ENCODE data around the gene VPS8. TPM values are rescaled to one million over a fixed set of nuclear protein-coding genes. Genes with fewer than 3 reads are reported as not detected.

Gene VPS8
- total and polyA plus RNA-seq, 2 of the 13 experiments (the other 11 are each of a cell fraction or from before 2014, with no cell fraction given), result 14.2 to 35.1 TPM

- Histone ChIP-seq H3K36me3 (replicated peaks in 1 of 2; ENCODE audit: control insufficient read depth in 1 of 2, insufficient read depth in 2 of 2, low read length in 2 of 2) (no peaks in the 10 kb centered on the region), H3K27ac (ENCODE audit: extremely low read length, insufficient read depth, low read length) (no peak overlapping the region), H3K4me3 (replicated peaks in 1 of 3; ENCODE audit: insufficient read depth in 1 of 3, low read depth in 2 of 3, low read length in 3 of 3) (no peak overlapping the region), H3K9ac (ENCODE audit: insufficient read depth, low read depth, low read length) (no peak overlapping the region), H3K4me1 (ENCODE audit: insufficient read depth, low read length) (0 out of 2 replicates have a peak, but pooled peaks cover 7% of the 10 kb centered on the region), H3K79me2 (ENCODE audit: insufficient read depth, low read length) (no peaks in the 10 kb centered on the region), H4K20me1 (ENCODE audit: insufficient read depth, low read length) (no peaks in the 10 kb centered on the region), H3K9me3 (ENCODE audit: low read length) (no peaks in the 10 kb centered on the region), H3K27me3 (ENCODE audit: control insufficient read depth in 1 of 2, insufficient read depth in 2 of 2, low read length in 2 of 2) (peaks cover 1 to 26% of the 10 kb centered on the region in 2 experiments; a peak in 3 of 5 replicates), H2AFZ (ENCODE audit: low read length) (no peak overlapping the region), H3K4me2 (ENCODE audit: low read depth, low read length) (no peak overlapping the region)
- no peak for DNase-seq (ENCODE audit: low spot score)
- FAIRE-seq, result no peak
- ATAC-seq, result no peak
- in situ Hi-C loops (cut with HindIII; ENCODE audit: extremely low pct_ligation_motif_present, low pct_unique_long_range_greater_than_20kb) (no loop called here), intact Hi-C loops (cut with micrococcal nuclease; ENCODE audit: unreplicated experiment) (loop anchor here (10.0 kb wide), 1 partner anchor 280 kb away; no protein-coding TSS in a partner anchor)
- no TSS peak for BruUV-seq (replicated peaks)
- whole genome bisulfite sequencing (ENCODE audit: low lambda C conversion rate), result 32% methylated on average over 10 of the region's 10 CpGs
- CTCF ChIA-PET (ENCODE audit: low intra/inter-chr PET ratio, low total read pairs), result no interaction called here
- TF ChIP-seq NFAT5 (CRISPR knock-in tag; IDR thresholded peaks at IDR 0.05) (no peak), PAX8 (CRISPR knock-in tag; IDR thresholded peaks at IDR 0.05; ENCODE audit: borderline replicate concordance) (no peak), ATF7 (IDR thresholded peaks at IDR 0.05) (no peak), ATF7 (CRISPR knock-in tag; IDR thresholded peaks at IDR 0.05) (no peak), ZNF317 (CRISPR knock-in tag; IDR thresholded peaks at IDR 0.05) (no peak), PRDM15 (CRISPR knock-in tag; IDR thresholded peaks at IDR 0.05) (no peak), ZBTB14 (CRISPR knock-in tag; IDR thresholded peaks at IDR 0.05) (no peak), ATF7-NPFF (CRISPR knock-in tag; IDR thresholded peaks at IDR 0.05; ENCODE audit: low read depth) (no peak), NFIB (CRISPR knock-in tag; IDR thresholded peaks at IDR 0.05; ENCODE audit: borderline replicate concordance) (no peak), ZNF713 (CRISPR knock-in tag; IDR thresholded peaks at IDR 0.05) (no peak)
- POLR2A ChIA-PET, result no interaction called here
These were observed 46.8 kb upstream of the VPS8 start for GRCh38 chr3:184765047-184765729.

All from HepG2 (cell line).